H9 (cell line): Measurements from ENCODE around the gene GABRB1. TPM values are rescaled to one million over a fixed set of nuclear protein-coding genes. Genes with fewer than 3 reads are reported as not detected.

Experiments used
- DNase-seq: peaks from one replicate; pipeline ENCODE4 v3.0.0-alpha.2; 2017
- H2AFZ ChIP-seq: one replicate; pipeline ENCODE4 v1.6.1; 2013; ENCODE audit warnings: mild to moderate bottlenecking, low read length, control low read depth, moderate library complexity
- H2AK5ac ChIP-seq: 2 replicates; pipeline ENCODE4 v1.6.1; 2013; ENCODE audit warnings: low read length, control low read depth, mixed read lengths; ENCODE audit not compliant: insufficient read length
- H2BK120ac ChIP-seq: one replicate; pipeline ENCODE4 v1.6.1; 2013; ENCODE audit warnings: low read depth, mild to moderate bottlenecking, low read length, control low read depth, inconsistent platforms; ENCODE audit not compliant: poor library complexity, severe bottlenecking
- H2BK12ac ChIP-seq: 2 replicates; pipeline ENCODE4 v1.6.1; 2013; ENCODE audit warnings: low read length, control low read depth, mixed read lengths, low read depth; ENCODE audit not compliant: insufficient read length
- H2BK15ac ChIP-seq: 2 replicates; pipeline ENCODE4 v1.6.1; 2013; ENCODE audit warnings: low read depth, low read length, control low read depth
- H2BK20ac ChIP-seq: one replicate; pipeline ENCODE4 v1.6.1; 2013; ENCODE audit warnings: low read depth, mild to moderate bottlenecking, low read length, control low read depth, inconsistent platforms; ENCODE audit not compliant: poor library complexity, severe bottlenecking
- H2BK5ac ChIP-seq: 2 replicates; pipeline ENCODE4 v1.6.1; 2013; ENCODE audit warnings: low read length, control low read depth, mixed read lengths; ENCODE audit not compliant: insufficient read length
- H3K14ac ChIP-seq: 2 replicates; pipeline ENCODE4 v1.6.1; 2013; ENCODE audit warnings: low read length, control low read depth; ENCODE audit not compliant: insufficient read depth
- H3K18ac ChIP-seq: 2 replicates; pipeline ENCODE4 v1.6.1; 2013; ENCODE audit warnings: low read depth, mild to moderate bottlenecking, mixed read lengths, low read length, control low read depth; ENCODE audit not compliant: insufficient read length
- H3K23ac ChIP-seq: 2 replicates; pipeline ENCODE4 v1.6.1; 2013; ENCODE audit warnings: low read length, control low read depth, mixed read lengths, low read depth; ENCODE audit not compliant: insufficient read length
- H3K23me2 ChIP-seq: 2 replicates; pipeline ENCODE4 v1.6.1; 2013; ENCODE audit warnings: low read depth, mild to moderate bottlenecking, mixed read lengths, low read length, control low read depth; ENCODE audit not compliant: insufficient read length, poor library complexity, severe bottlenecking
- H3K27ac ChIP-seq: 2 replicates; pipeline ENCODE4 v1.5.1; 2013; ENCODE audit warnings: low read length, control low read depth, mixed read lengths, low read depth; ENCODE audit not compliant: insufficient read length
- H3K27me3 ChIP-seq: 2 replicates; pipeline ENCODE4 v1.6.1; 2013; ENCODE audit warnings: low read length, control low read depth, inconsistent platforms; ENCODE audit not compliant: insufficient read depth
- H3K4ac ChIP-seq: 2 replicates; pipeline ENCODE4 v1.6.1; 2013; ENCODE audit warnings: low read depth, mild to moderate bottlenecking, control low read depth, inconsistent platforms, low read length, moderate library complexity
- H3K4me1 ChIP-seq: 2 replicates; pipeline ENCODE4 v1.6.1; 2013; ENCODE audit warnings: low read length, control low read depth, inconsistent platforms; ENCODE audit not compliant: insufficient read depth
- H3K4me2 ChIP-seq: 2 replicates; pipeline ENCODE4 v1.6.1; 2013; ENCODE audit warnings: low read length, control low read depth, mixed read lengths; ENCODE audit not compliant: insufficient read length, insufficient read depth
- H3K56ac ChIP-seq: 2 replicates; pipeline ENCODE4 v1.6.1; 2013; ENCODE audit warnings: low read depth, mild to moderate bottlenecking, mixed read lengths, low read length, control low read depth; ENCODE audit not compliant: insufficient read length
- H3K79me1 ChIP-seq: 2 replicates; pipeline ENCODE4 v1.6.1; 2013; ENCODE audit warnings: low read depth, mild to moderate bottlenecking, moderate library complexity, low read length, control low read depth, inconsistent platforms; ENCODE audit not compliant: insufficient read depth, poor library complexity, severe bottlenecking
- H3K79me2 ChIP-seq: 2 replicates; pipeline ENCODE4 v1.6.1; 2013; ENCODE audit warnings: low read length, control low read depth, inconsistent platforms; ENCODE audit not compliant: insufficient read depth
- H3K9ac ChIP-seq: 2 replicates; pipeline ENCODE4 v1.6.1; 2013; ENCODE audit warnings: low read length, control low read depth, mixed read lengths; ENCODE audit not compliant: insufficient read length; ENCODE audit errors: extremely low read depth
- H3K9me3 ChIP-seq: one replicate; pipeline ENCODE4 v1.6.1; 2013; ENCODE audit warnings: low read depth, low read length, inconsistent platforms; ENCODE audit not compliant: control insufficient read depth
- H3T11ph ChIP-seq: one replicate; pipeline ENCODE4 v1.6.1; 2013; ENCODE audit warnings: mild to moderate bottlenecking, low read length, control low read depth, inconsistent platforms
- H4K20me1 ChIP-seq: one replicate; pipeline ENCODE4 v1.6.1; 2013; ENCODE audit not compliant: control insufficient read depth, insufficient read length, insufficient read depth
- H4K5ac ChIP-seq: 2 replicates; pipeline ENCODE4 v1.6.1; 2013; ENCODE audit warnings: low read depth, mild to moderate bottlenecking, mixed read lengths, low read length, control low read depth; ENCODE audit not compliant: insufficient read length
- H4K8ac ChIP-seq: replicated peaks from 2 replicates; pipeline ENCODE4 v1.6.1; 2013; ENCODE audit warnings: low read length, control low read depth, mixed read lengths, low read depth; ENCODE audit not compliant: insufficient read length
- H4K91ac ChIP-seq: 2 replicates; pipeline ENCODE4 v1.6.1; 2013; ENCODE audit warnings: low read depth, mild to moderate bottlenecking, moderate library complexity, mixed read lengths, low read length, control low read depth; ENCODE audit not compliant: insufficient read length
- H3K27ac Mint-ChIP-seq, 3 experiments: 2 replicates in 2 of 3; 3 replicates in 1 of 3; pipeline ENCODE4 v1.8.0; 2020 to 2021; ENCODE audit warnings: mixed read lengths in 3 of 3, mild to moderate bottlenecking in 1 of 3, moderate library complexity in 1 of 3
- H3K27me3 Mint-ChIP-seq: 2 replicates; pipeline ENCODE4 v1.8.0; 2021; ENCODE audit warnings: low read depth, mild to moderate bottlenecking, moderate library complexity, mixed read lengths
- H3K36me3 Mint-ChIP-seq, 3 experiments: 2 replicates in 2 of 3; 3 replicates in 1 of 3; pipeline ENCODE4 v1.8.0; 2020 to 2021; ENCODE audit warnings: low read depth in 3 of 3, mixed read lengths in 3 of 3; ENCODE audit not compliant: insufficient read depth in 1 of 3
- H3K4me1 Mint-ChIP-seq, 2 experiments: 2 replicates each; pipeline ENCODE4 v1.8.0; 2020; ENCODE audit warnings: mixed read lengths in 2 of 2
- H3K4me3 Mint-ChIP-seq, 2 experiments: 2 replicates in 1 of 2; 3 replicates in 1 of 2; pipeline ENCODE4 v1.8.0; 2020 to 2021; ENCODE audit warnings: mild to moderate bottlenecking in 2 of 2, mixed read lengths in 2 of 2, moderate library complexity in 1 of 2
- H3K9me3 Mint-ChIP-seq, 2 experiments: 2 replicates in 1 of 2; 3 replicates in 1 of 2; pipeline ENCODE4 v1.8.0; 2020; ENCODE audit warnings: mild to moderate bottlenecking in 2 of 2, mixed read lengths in 2 of 2, moderate library complexity in 1 of 2
- total RNA-seq: library from RNA; stranded (reverse); gene quantifications from 2 replicates; pipeline ENCODE4 v1.2.1, GENCODE V29; 2021
- TF ChIP-seq, protein P1 (sequence below): fragments of 200-600 bp; sonication (generic); conservative IDR thresholded peaks from 3 replicates; pipeline ENCODE4 v1.8.0; 2021; ENCODE audit warnings: antibody characterized with exemption, mild to moderate bottlenecking

Gene GABRB1
- total RNA-seq, 1 experiment from 2014 or later = 0.39 TPM

DNA sequence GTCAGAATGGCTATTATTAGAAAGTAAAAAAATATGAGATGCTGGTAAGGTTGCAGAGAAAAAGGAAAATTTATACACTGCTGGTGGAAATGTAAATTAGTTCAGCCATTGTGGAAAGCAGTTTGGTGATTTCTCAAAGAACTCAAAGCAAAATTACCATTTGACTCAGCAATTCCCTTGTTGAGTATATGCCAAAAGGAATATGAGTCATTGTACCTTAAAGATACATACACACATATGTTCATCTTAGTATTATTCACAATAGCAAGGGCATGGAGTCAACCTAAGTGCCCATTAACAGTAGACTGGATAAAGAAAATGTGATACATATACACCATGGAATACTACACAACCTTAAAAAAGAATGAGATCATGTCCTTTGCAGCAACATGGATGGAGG is 284.0 kb downstream of the GABRB1 start:
- H3K9me3 Mint-ChIP-seq = no peaks in the 10 kb centered on the region
- no peaks in the 10 kb centered on the region for H3K23me2 ChIP-seq
- H4K5ac ChIP-seq = no peak overlapping the region
- no peaks in the 10 kb centered on the region for H3K79me2 ChIP-seq
- H2AFZ ChIP-seq = no peak overlapping the region
- no peak overlapping the region for H2BK120ac ChIP-seq
- no peak overlapping the region for H3K56ac ChIP-seq
- no peaks in the 10 kb centered on the region for H3K36me3 Mint-ChIP-seq
- H2BK15ac ChIP-seq = no peak overlapping the region
- no peak overlapping the region for H3K4me3 Mint-ChIP-seq
- H4K91ac ChIP-seq = no peak overlapping the region
- H3K27ac ChIP-seq = no peak overlapping the region
- H3K14ac ChIP-seq = no peak overlapping the region
- H3K9ac ChIP-seq = no peak overlapping the region
- H3K18ac ChIP-seq = no peak overlapping the region
- no peak overlapping the region for H3T11ph ChIP-seq
- no peaks in the 10 kb centered on the region for H3K27me3 Mint-ChIP-seq
- no peaks in the 10 kb centered on the region for H3K9me3 ChIP-seq
- H3K4ac ChIP-seq = no peak overlapping the region
- H3K27me3 ChIP-seq = no peaks in the 10 kb centered on the region
- no peak overlapping the region for H2BK20ac ChIP-seq
- H3K23ac ChIP-seq = no peak overlapping the region
- no peak overlapping the region for H3K27ac Mint-ChIP-seq
- no peaks in the 10 kb centered on the region for H4K20me1 ChIP-seq
- H3K4me1 ChIP-seq = no peaks in the 10 kb centered on the region
- no peak overlapping the region for H2BK5ac ChIP-seq
- H2AK5ac ChIP-seq = no peak overlapping the region
- DNase-seq = no peak
- H4K8ac ChIP-seq = no peak overlapping the region
- no peaks in the 10 kb centered on the region for H3K4me1 Mint-ChIP-seq
- H2BK12ac ChIP-seq = no peak overlapping the region
- no peaks in the 10 kb centered on the region for H3K79me1 ChIP-seq
- TF ChIP-seq, protein P1, sequence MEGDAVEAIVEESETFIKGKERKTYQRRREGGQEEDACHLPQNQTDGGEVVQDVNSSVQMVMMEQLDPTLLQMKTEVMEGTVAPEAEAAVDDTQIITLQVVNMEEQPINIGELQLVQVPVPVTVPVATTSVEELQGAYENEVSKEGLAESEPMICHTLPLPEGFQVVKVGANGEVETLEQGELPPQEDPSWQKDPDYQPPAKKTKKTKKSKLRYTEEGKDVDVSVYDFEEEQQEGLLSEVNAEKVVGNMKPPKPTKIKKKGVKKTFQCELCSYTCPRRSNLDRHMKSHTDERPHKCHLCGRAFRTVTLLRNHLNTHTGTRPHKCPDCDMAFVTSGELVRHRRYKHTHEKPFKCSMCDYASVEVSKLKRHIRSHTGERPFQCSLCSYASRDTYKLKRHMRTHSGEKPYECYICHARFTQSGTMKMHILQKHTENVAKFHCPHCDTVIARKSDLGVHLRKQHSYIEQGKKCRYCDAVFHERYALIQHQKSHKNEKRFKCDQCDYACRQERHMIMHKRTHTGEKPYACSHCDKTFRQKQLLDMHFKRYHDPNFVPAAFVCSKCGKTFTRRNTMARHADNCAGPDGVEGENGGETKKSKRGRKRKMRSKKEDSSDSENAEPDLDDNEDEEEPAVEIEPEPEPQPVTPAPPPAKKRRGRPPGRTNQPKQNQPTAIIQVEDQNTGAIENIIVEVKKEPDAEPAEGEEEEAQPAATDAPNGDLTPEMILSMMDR = no peak
- H3K4me2 ChIP-seq = no peak overlapping the region
